Mesendoderm (in vitro differentiated cells): ENCODE results near the gene PHPT1. TPM values are rescaled to one million over a fixed set of nuclear protein-coding genes. Genes with fewer than 3 reads are reported as not detected.

Experiments
- DNase-seq: peaks from one replicate; pipeline ENCODE4 v3.0.0; 2013
- H2AK5ac ChIP-seq: 2 replicates; pipeline ENCODE4 v1.6.1; 2013; ENCODE audit warnings: low read length, inconsistent platforms
- H2BK120ac ChIP-seq: 2 replicates; pipeline ENCODE4 v1.6.1; 2013; ENCODE audit warnings: low read depth, mild to moderate bottlenecking, low read length, moderate library complexity, mixed read lengths
- H2BK15ac ChIP-seq: replicated peaks from 2 replicates; pipeline ENCODE4 v1.6.1; 2013; ENCODE audit warnings: low read depth, mild to moderate bottlenecking, moderate library complexity
- H2BK5ac ChIP-seq: 2 replicates; pipeline ENCODE4 v1.6.1; 2013; ENCODE audit warnings: low read length, inconsistent platforms
- H3K18ac ChIP-seq: 2 replicates; pipeline ENCODE4 v1.6.1; 2013; ENCODE audit warnings: mild to moderate bottlenecking, low read length, mixed read lengths
- H3K23ac ChIP-seq: one replicate; pipeline ENCODE4 v1.6.1; 2013; ENCODE audit warnings: low read length
- H3K27ac ChIP-seq: 2 replicates; pipeline ENCODE4 v1.5.1; 2013; ENCODE audit warnings: low read depth, mild to moderate bottlenecking, inconsistent platforms, low read length, moderate library complexity
- H3K27me3 ChIP-seq: 2 replicates; pipeline ENCODE4 v1.6.1; 2013; ENCODE audit warnings: low read length, control low read depth, mild to moderate bottlenecking, inconsistent platforms; ENCODE audit not compliant: insufficient read depth, poor library complexity
- H3K36me3 ChIP-seq: 2 replicates; pipeline ENCODE4 v1.6.1; 2013; ENCODE audit warnings: low read length, inconsistent platforms; ENCODE audit not compliant: control insufficient read depth, insufficient read depth
- H3K4ac ChIP-seq: one replicate; pipeline ENCODE4 v1.6.1; 2013; ENCODE audit warnings: low read depth, mild to moderate bottlenecking, low read length, moderate library complexity
- H3K4me1 ChIP-seq: 2 replicates; pipeline ENCODE4 v1.6.1; 2013; ENCODE audit warnings: low read depth, low read length, inconsistent platforms; ENCODE audit not compliant: control insufficient read depth
- H3K4me2 ChIP-seq: 2 replicates; pipeline ENCODE4 v1.6.1; 2013; ENCODE audit warnings: low read length
- H3K4me3 ChIP-seq: 2 replicates; pipeline ENCODE4 v1.5.1; 2013; ENCODE audit warnings: mild to moderate bottlenecking, low read length
- H3K56ac ChIP-seq: one replicate; pipeline ENCODE4 v1.6.1; 2013; ENCODE audit warnings: low read length
- H3K79me1 ChIP-seq: 2 replicates; pipeline ENCODE4 v1.6.1; 2013; ENCODE audit warnings: low read length, inconsistent platforms
- H3K79me2 ChIP-seq: 2 replicates; pipeline ENCODE4 v1.6.1; 2013; ENCODE audit warnings: mild to moderate bottlenecking, low read length; ENCODE audit not compliant: control insufficient read depth, insufficient read depth
- H3K9ac ChIP-seq: 2 replicates; pipeline ENCODE4 v1.6.1; 2013; ENCODE audit warnings: low read length, inconsistent platforms
- H4K5ac ChIP-seq: one replicate; pipeline ENCODE4 v1.6.1; 2013; ENCODE audit warnings: low read length
- H4K8ac ChIP-seq: one replicate; pipeline ENCODE4 v1.6.1; 2013; ENCODE audit warnings: low read depth, mild to moderate bottlenecking, control low read depth, low read length, moderate library complexity
- WGBS: extraction: QIAGEN DNeasy Blood & Tissue Kit; methylation state at CpG from one replicate; pipeline ENCODE4 v1.1.7; 2013; ENCODE audit warnings: low lambda C conversion rate, missing lambda C conversion rate; ENCODE audit not compliant: insufficient coverage; ENCODE audit errors: extremely low coverage; 5-methylcytosine and 5-hydroxymethylcytosine counted together
- small RNA-seq: library from polyadenylated mRNA; stranded (forward); fragments of <200 nt; extraction: miRNeasy Mini kit (QIAGEN cat#:217004); gene quantifications from one replicate; pipeline ENCODE3, GENCODE V24; 2013; ENCODE audit not compliant: insufficient read depth

PHPT1 gene

GRCh38 chr9:136898483-136899100, 49.4 kb downstream of the PHPT1 start:
- Histone ChIP-seq H3K56ac (no peak overlapping the region), H3K79me1 (peaks cover 11% of the 10 kb centered on the region), H3K4me2 (no peak overlapping the region), H3K4me1 (no peaks in the 10 kb centered on the region), H4K5ac (no peak overlapping the region), H3K4ac (no peak overlapping the region), H3K23ac (no peak overlapping the region), H3K9ac (no peak overlapping the region), H2AK5ac (no peak overlapping the region), H3K79me2 (peaks cover 10% of the 10 kb centered on the region), H2BK120ac (no peak overlapping the region), H4K8ac (no peak overlapping the region), H3K27me3 (no peaks in the 10 kb centered on the region), H3K27ac (no peak overlapping the region), H3K36me3 (peaks cover 9% of the 10 kb centered on the region), H3K18ac (no peak overlapping the region), H2BK5ac (no peak overlapping the region), H3K4me3 (no peak overlapping the region), H2BK15ac (no peak overlapping the region)
- DNase-seq: no peak
- no CpG with 5 or more reads among the region's 21 CpGs for WGBS

- H2BK15ac ChIP-seq: no peak overlapping the region
- H3K27ac ChIP-seq: no peak overlapping the region
- H3K4me1 ChIP-seq: no peaks in the 10 kb centered on the region
- no peak overlapping the region for H3K4ac ChIP-seq
- H2BK120ac ChIP-seq: no peak overlapping the region
- WGBS: no CpG with 5 or more reads among the region's 9 CpGs
- no peak overlapping the region for H3K23ac ChIP-seq
- DNase-seq: no peak
- no peak overlapping the region for H2AK5ac ChIP-seq
- H4K5ac ChIP-seq: no peak overlapping the region
- no peak overlapping the region for H3K4me3 ChIP-seq
- peaks cover 10% of the 10 kb centered on the region for H3K79me2 ChIP-seq
- H3K27me3 ChIP-seq: no peaks in the 10 kb centered on the region
- peaks cover 11% of the 10 kb centered on the region for H3K79me1 ChIP-seq
- no peak overlapping the region for H3K56ac ChIP-seq
- no peak overlapping the region for H3K4me2 ChIP-seq
- no peak overlapping the region for H4K8ac ChIP-seq
- H3K36me3 ChIP-seq: peaks cover 9% of the 10 kb centered on the region
- H2BK5ac ChIP-seq: no peak overlapping the region
- H3K18ac ChIP-seq: no peak overlapping the region
- H3K9ac ChIP-seq: no peak overlapping the region
These were observed 50.0 kb downstream of the PHPT1 start for GRCh38 chr9:136899196-136899595.

GRCh38 chr9:136900556-136900955, 51.3 kb downstream of the PHPT1 start:
- Histone ChIP-seq H4K5ac (no peak overlapping the region), H3K23ac (no peak overlapping the region), H3K79me2 (peaks cover 3% of the 10 kb centered on the region), H3K9ac (no peak overlapping the region), H3K4me3 (no peak overlapping the region), H3K4me2 (no peak overlapping the region), H4K8ac (no peak overlapping the region), H2BK5ac (no peak overlapping the region), H2BK120ac (no peak overlapping the region), H3K56ac (no peak overlapping the region), H2BK15ac (no peak overlapping the region), H2AK5ac (no peak overlapping the region), H3K36me3 (peaks cover 9% of the 10 kb centered on the region), H3K27ac (no peak overlapping the region), H3K4me1 (no peaks in the 10 kb centered on the region), H3K18ac (no peak overlapping the region), H3K4ac (no peak overlapping the region), H3K79me1 (peaks cover 4% of the 10 kb centered on the region), H3K27me3 (no peaks in the 10 kb centered on the region)
- no peak for DNase-seq
- no CpG with 5 or more reads among the region's 10 CpGs for WGBS

Small RNA genes lying within 50 kb of the gene (small RNA-seq; reads per million reads assigned to genes)
- not detected for gene AL355987.2
- gene MIR4292: not detected
- 0.54 reads per million for gene MIR4479
